HG02840 (cell line): ENCODE measurements around the gene KIF26A.

ENCODE experiments used
- ATAC-seq: cut with Tn5 transposase; IDR thresholded peaks from one replicate; pipeline ENCODE4 v1.9.1; 2021; ENCODE audit warnings: mild to moderate bottlenecking, moderate library complexity, moderate number of reproducible peaks; ENCODE audit not compliant: unreplicated experiment, low FRiP score

KIF26A gene

DNA sequence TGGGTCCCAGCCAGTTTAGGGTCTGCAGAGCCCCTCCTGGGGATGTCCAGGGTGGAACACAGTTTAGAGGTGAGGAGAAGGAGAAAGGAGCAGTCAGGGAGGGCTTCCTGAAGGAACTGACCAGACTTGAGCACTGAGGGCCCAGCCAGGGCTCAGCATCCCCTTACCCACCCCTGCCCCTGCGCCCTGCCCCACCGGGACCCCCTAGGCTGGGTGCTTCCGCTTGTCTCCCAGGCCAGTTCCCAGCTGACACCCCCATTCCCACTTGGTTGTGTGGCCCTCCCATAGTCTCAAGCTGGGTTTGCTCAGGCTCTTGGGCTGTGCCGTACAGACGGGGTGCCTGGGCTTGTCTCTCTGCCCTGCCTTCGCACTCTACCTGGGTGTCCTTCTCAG is 26.3 kb upstream of the KIF26A start:
- ATAC-seq = no peak

DNA sequence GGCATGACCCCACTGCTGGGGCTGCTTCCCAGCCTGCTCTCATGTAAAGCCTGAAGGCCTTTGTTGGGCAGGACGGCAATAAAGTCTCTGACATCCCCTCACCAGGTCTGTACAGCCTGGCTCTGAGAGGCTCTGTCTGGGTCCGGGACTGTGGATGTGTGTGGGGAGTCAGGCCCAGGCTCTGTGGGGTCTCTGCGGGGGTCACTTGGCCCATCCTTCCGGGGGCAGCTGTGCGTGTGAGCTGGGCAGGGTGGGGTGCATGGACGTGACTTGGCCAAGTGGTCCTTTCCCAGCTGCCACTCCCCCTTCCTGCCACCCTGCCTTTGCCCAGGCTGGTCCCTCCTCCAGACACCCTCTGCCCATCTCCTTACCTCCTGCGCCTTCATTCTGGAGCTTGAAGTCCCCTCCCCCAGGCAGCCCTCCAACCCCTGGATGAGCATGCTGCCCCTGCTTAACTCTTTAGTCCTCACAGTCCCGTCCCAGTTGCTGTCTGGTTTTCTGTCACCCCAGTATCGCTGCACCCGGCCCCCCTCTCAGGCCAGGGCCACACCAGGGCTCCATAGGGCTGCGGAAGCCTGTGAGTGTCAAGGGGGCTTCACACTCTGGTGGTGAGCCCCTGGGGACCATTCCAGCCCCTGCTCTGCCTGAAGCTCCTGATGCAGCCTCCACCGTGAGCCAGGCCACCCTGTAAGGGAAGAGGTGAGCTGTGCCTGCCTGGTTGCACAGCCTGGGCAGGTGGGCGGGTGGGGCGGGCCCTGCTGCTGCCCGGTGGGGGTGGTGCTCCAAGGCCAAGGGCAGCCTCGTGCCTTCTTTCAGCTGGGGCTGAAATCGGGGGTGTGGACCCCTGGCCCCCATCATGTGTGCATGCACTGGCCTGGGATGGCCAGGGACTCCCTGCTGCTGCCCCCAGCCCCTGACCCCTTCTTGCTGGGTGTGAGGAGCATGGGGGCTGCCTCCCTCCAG is 25.5 kb upstream of the KIF26A start:
- no peak for ATAC-seq

DNA sequence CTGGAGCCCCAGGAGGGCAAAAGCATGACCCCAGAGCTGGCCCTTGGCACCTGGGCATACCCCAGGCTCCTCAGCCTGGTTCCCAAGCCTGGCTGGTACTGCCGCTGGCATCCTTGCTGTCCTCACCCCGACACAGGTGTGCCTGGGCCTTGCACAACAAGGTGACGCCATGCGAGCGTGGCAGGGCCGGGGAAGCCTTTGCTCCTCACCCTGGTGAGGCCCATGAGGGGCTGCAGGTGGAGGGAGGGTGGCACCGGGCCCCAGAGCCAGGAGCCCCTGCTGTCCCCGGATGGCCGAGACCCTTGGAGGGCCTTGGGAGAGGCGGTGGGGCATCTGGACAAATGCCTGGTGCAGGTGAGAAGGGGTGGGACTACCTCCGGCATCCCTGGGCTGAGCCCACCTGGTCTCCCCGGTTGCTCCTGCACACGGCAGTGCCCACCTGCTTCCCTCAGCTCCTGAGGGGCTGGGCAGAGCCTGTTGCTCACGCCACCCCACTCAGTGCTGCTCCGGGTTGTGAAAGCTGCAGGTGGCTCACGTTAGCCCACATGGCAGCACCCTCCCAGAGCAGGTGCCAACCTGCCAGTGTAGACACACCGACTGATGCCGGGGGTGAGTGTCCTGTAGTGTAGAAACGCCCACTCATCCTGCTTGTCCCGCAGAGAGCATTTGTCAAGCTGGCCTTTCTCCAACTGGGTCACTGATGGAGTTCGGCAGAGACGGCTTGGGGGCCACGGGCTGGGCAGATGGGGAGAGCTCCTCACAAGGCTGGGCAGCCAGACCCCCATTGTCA is 24.6 kb upstream of the KIF26A start:
- no peak for ATAC-seq

DNA sequence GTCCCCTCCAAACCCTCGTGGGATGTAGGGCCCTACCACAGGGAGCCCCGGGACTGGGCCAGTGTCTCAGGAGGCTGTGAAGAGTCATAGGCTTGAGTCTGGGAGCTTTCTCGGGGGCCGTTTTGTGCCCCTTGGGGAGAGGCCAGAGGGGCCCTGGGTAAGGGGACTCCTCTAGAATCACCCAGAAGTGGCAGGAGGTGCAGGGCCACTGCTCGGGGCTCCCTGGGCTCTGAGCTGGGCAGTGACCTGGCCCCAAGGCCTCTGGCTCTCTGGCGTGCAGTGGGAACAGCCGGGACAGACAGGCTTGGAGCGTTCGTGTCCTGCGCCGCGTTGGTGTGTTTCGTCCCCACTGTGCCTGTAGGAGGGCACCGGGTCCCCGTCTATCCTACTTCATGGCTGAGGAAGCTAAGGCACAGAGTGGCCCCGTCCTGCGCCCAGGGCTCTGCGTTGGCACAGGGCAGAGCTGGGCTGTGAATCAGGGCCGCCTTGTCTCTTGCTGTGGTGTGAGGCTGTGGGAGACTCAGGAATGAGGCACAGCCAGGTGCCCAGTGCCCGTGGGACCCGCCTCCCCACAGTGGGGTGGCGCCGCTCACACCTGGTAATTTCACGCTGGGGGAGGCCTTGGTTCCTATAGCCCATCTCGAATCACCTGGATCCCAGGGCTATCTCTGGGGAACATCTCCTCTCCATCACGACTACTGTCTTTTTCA is 23.8 kb upstream of the KIF26A start:
- ATAC-seq = no peak

DNA sequence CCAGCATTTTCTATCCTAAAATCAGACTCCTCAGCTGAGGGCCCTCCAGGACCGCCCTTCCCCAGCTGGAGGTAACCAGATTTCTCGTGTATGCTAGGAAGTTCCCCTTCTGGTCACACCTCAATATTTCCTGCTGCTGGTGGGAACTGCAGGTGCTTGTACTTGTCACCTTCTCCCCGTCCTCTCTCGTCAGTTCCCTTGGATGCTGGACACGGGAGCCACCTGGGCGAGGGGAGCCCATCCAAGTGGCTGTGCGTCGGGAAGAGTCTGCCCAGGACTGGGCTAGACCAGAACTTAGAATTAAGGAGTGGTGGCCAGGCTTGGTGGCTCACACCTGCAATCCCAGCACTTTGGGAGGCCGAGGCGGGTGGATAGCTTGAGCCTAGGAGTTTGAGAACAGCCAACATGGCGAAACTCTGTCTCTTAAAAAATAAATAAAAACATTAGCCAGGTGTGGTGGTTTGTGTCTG is 23.2 kb upstream of the KIF26A start:
- no peak for ATAC-seq

DNA sequence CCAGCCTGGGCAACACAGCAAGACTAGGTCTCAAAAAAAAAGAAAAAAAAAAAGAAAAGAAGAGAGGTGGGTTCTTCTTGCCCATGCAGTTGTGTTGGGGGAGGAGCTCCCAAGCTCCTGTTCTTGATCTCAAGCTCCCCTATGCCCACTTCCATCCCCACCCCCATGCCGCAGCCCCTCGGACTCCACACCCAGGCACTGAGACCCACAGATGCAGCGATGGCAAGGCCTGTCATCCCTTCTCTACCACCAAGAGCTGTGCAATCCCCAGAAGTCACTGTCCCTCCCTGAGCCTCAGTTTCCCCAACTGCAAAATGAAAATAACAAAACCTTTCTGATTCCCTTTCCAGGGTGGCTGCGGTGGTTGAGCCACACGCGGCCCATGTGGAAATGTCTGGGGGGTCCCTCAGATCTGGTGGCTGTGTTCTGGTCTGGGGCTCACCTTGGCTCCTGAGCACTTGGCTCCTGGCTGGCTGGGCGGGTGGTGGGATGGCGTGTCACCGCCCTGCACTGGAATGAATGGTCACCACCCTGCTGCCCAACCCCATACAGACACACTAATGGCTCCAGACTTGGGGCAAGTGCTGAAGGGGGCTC is 22.6 kb upstream of the KIF26A start:
- ATAC-seq = no peak

DNA sequence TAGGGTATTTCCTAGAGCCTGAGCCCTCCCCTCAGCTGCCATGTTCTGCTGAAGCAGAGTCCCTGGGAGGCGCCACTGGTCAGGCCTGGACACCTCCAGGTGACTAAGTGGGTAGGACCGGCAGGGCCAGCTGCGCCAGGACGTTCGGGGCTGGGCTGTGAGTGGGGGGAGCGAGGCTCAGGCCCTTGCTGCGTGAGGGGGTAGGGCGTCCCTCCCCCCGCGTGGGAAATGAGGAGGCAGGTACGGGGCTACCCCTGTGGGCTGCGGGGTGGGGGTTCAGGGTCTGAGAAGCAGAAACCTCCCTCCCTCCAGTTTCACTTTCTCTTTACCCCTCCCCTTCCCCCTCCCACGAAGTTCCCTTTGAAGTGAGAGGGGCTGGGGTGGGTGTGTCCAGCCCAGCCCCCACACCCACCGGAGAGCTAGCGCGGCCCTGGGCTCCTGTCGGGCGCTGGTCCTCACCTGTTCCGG is 22.1 kb upstream of the KIF26A start:
- ATAC-seq = no peak

DNA sequence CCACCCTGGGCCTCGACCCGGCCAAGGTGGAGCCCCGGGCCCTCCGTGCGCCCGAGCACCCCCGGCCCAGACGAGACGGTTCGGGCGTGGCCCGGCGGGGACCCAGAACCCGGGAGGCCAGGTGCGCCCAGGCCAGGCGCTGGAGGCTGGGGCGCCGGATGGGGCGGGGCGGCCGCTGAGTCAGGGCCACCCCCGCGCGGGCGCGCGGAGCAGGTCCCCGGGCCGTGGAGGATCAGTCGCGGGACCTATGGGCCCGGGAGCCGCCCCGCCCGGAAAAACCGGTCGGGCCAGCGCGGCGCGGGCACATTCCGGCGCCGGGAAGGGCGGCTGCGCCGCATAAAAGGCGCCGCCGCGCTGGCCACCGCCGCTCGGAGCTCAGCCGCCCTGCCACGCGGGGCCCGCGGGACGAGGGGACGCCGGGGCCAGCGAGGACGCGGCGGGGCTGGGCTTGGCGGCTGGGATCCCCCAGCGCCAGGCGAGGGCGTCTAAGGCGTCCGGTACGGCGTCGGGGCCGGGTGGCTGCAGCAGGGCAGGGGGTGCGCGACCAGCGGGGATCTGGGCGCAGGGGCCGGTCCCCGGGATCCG is 21.5 kb upstream of the KIF26A start:
- ATAC-seq = no peak

DNA sequence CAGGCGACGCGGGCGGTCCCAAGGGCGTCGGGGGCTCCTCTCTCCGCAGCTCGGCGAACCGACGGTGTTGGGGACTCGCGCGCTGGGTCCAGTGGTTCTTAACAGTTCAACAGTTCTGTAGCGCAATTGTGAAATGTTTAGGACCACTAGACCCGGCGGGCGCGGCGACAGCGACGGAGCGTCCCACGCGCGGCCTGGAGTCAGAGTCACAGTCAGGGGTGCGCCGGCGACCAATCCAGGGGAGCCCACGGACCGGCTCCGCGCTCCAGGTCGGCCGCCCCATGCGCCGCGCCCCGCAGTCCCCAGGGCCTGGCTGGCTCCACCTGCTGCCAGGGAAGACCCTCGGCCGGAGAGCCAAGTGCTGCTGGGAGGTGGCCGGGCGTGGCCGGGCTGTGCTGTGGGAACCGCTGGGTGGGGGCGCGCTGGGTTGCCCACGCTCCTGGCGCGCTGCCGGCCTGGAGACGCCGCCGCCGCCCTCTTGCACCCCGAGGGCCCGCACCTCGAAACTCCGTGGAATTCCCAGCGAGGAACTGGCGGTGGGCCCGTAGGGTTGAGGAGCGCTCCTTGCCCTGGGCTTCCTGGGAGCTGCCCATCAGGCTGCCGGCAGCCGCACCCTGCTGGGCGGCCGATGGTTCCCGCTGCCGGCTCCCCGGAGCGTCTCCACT is 20.9 kb upstream of the KIF26A start:
- ATAC-seq = no peak

DNA sequence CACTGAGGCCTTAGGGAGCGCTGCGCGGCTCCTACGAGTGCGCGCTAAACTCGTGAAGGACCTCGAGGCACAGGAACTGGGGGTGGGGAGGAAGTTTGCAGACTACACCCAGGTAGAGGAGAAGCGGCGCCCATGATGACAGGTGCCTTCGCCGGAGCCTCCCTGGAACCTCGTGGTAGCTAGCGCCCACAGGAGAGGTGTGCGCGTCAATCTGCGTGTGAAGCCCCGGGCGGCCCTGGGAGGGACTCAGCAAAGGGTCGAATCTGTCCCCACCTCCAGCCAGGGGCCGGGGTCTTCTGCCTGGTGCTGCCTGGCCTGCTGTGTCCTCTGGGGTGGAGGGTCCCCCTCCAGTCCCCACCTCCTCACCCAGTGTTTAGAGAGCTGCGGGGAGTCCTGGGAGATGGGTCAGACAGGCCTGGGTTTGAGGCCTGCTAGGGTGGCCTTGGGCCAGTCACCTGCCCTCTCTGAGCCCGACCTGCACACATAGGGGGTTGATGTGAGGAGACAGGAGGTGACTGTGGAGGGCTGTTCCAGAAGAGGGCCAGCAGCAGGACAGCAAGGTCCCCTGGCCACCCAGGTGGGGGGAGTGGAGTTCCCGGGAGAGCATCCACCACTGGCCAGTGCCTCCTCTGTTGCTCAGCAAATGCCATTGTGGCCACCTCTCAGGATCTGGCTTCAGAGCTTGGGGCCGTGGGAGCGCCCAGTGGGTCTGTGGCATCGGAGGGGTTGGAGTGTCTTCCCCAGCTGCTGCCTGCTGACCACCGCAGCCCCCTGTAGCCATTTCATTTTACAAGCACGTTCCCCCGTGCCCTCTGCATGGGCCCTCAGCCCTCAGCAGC is 20.2 kb upstream of the KIF26A start:
- no peak for ATAC-seq

DNA sequence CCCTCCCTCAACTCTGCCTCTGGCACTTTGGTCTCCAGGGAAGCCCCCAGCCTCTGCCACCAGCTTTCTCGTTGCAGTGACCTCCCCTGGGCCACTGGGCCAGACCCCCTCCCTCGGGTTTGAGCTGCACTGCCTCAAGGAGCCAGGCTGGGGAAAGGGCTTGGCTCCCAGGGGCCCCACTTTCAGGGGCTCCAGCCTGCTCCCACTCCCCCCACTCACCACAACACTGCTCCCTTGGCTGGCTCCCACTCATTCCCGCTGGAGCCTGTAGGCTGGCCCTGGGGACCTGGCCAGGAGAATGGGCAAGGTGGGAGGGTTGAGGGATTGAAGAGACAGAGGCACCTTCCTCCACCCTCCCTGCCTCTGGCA is 19.3 kb upstream of the KIF26A start:
- no peak for ATAC-seq

DNA sequence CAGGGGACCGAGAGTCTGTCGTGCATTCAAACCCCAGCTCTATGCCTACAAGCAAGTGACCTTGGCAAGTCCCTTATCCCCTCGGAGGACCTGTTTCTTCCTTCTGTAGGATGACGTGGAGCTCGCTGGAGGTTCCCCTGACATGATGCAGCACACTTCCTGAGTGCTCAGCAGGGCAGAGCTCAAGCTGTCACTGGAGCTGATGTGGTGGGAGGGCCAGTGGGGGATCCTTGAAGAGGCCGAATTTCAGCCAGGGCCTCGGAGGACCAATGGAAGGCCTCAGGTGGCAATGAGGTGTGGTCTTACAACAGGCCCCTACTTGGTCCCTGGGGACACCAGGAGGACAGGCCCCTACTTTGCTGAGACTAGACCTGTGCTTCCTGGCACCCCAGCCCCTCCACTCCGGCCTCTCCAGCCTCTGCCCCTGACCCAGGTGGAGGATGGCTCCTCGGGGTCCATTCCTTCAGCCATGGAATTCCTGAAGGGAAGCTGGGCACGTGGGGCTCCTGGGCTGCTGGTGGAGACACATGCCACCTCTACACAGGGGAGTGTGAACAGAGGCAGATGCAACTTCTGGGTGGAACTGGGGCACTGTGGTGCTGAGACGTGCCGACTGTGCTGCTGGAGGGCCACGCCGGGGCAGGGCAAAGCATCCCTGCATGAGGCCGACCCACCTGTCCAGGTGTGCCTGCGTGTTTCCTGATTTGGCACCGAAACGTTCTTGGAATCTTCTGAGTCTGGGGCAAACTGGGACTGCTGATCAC is 18.7 kb upstream of the KIF26A start:
- ATAC-seq = no peak

DNA sequence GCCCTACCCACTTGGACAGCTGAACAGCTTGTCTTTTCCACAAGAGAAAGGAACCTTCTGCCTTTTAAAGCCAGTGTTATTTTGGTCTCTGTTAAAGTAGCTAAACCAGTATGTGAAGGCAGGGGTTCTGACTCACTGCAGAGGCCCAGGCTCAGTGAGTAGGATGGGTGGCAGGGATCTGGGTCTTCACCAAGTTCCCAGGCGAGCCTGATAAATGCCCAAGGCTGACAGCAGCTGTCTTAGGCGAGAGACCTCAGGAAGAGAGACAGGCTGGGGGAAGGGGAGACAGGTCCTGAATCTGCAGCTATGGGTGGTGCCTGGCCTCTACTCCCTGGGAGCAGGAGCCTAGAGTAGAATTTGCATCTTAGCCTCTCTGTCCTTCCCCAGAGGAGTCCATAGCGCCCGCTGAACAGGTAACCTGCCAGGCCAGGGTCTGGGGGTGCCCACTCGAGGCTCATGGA is 18.1 kb upstream of the KIF26A start:
- ATAC-seq = no peak

DNA sequence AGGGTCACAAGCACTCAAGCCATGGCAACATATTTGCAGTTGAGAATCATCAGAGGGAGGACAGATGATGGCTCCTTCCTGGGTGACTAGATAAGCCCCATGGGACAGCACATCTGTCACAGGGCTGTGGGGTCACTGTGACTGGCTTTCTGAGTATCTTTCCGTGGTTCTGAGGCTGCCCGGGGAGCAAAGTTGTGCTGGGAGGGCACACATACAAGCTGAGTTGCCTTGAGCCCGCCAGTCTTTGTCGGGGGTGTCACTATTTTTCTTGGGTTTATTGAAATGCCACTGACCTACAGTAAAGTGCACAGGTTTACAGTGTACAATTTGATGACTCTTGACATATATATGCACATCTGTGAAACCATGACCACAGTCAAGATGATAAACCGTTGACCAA is 17.2 kb upstream of the KIF26A start:
- no peak for ATAC-seq

DNA sequence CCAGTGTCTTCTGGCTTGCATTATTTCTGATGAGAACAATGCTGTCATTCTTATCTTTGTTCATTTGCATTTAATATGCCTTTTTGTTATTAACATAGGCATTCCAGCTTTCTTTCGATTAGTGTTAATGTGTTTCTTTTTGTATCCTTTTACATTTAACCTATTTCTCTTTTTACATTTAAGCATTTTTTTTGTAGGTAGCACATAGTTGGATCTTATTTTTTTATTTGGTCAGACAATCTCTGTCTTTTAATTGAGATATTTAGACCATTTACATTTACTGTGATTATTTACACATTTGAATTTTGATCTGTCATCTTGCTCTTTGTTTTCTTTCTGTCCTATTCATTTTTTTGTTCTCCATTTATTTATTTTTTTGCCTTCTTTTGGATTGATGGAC is 14.5 kb upstream of the KIF26A start:
- ATAC-seq = no peak

DNA sequence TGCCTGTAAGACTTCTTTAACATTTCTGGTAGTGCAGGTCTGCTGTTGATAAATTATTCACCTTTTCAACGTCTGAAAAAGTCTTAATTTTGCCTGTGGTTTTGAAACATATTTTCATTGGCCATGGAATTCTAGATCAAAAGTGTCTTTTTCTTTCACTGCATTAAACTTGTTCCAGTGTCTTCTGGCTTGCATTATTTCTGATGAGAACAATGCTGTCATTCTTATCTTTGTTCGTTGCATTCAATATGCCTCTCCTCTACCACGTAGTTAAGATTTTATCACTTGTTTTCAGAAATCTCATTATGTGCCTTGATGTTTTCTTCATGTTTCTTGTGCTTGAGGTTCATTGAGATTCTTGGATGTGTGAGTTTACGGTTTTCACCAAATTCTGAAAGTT is 13.4 kb upstream of the KIF26A start:
- ATAC-seq = no peak

DNA sequence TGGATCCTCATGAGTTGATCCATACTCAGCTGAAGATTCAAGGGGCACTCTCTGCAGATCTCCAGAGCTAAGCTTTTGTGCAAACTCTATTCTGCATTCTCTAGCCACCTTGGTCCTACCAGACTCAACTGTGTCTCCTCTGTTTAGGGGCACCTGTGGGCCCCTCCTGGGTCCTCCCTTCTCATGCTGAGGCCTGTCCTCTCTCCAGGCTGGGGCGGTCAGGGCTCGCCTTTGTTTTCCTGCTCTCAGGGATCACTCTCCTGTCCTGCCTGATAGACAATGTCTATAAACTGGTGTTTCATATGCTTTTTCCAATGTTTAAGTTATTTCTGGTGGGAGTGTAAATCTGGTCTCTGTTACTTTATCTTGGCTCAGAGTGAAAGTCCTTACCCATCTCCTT is 11.6 kb upstream of the KIF26A start:
- ATAC-seq = no peak

DNA sequence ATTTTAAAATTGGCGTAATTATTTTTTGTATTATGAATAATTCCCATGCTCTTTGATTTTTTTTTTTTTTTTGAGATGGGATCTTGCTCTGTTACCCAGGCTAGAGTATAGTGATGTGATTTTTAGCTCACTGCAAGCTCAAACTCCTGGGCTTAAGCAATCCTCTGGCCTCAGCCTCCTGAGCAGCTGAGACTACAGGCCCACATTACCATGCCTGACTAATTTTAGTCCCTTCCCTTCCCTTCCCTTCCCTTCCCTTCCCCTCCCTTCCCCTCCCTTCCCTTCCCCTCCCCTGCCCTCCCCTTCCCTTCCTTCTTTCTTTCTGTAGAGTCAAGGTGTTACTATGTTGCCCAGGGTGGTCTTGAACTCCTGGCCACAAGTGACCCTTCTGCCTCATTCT is 9.4 kb upstream of the KIF26A start:
- ATAC-seq = no peak
